ENCODE data around the gene POLG2.
A peak's percentile ranks its signal among the peaks of the same experiment; 100 is the strongest.

POLG2 gene

DNA sequence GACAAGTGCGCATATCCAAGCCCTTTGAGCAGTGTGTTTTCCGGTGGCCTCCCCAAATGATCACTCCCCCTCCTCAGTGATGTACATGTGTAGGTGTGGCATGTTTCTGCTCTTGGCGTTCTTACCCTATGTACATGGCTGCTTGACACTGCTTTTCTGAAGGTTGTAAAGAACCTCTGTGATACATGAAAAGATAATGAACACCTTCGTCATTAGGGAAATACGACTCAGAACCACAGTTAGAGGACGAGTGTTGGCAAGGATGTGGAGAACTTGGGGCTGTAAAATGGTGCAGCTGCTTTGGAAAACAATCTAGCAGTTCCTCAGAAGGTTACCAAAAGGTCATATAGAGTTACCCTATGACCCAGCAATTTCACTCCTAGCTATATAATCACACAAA lies 38.5 kb upstream of the POLG2 start:
- DNase-seq (ENCODE audit: low read depth): no peak
- TF ChIP-seq CTCF (IDR thresholded peaks at IDR 0.05; ENCODE audit: control insufficient read depth, insufficient read depth, low read depth, low read length, missing control alignments): no peak
- H3K4me3 ChIP-seq (ENCODE audit: control insufficient read depth, low read depth, low read length): no peak overlapping the region

GRCh38 chr17:64534187-64534586 lies 37.3 kb upstream of the POLG2 start:
- no peak overlapping the region for H3K4me3 ChIP-seq (ENCODE audit: control insufficient read depth, low read depth, low read length)
- no peak for DNase-seq (ENCODE audit: low read depth)
- TF ChIP-seq CTCF (IDR thresholded peaks at IDR 0.05; ENCODE audit: control insufficient read depth, insufficient read depth, low read depth, low read length, missing control alignments): peak; percentile 21

- H3K4me3 ChIP-seq (ENCODE audit: control insufficient read depth, low read depth, low read length): no peak overlapping the region
- TF ChIP-seq CTCF (IDR thresholded peaks at IDR 0.05; ENCODE audit: control insufficient read depth, insufficient read depth, low read depth, low read length, missing control alignments): no peak
- DNase-seq (ENCODE audit: low read depth): no peak
These were observed 36.9 kb upstream of the POLG2 start for GRCh38 chr17:64533784-64534183.

DNA sequence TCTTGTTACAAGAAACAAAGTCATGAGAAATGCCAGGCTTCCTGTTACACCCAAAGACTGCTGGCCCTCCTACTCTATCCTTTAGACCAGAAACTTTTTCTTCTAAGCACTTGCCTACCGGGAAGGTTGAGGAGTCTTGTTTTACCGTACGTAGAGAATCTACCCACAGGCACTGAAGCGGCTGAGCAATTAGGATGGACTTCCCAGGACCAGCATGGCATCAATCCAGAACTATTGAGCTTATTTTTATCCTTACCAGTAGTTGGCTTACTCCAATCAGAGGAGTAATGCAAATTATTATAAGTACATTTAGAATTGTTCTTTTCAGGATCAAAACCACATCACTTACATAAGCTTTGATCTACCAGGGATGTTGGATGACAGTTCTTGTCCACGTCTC lies 35.6 kb upstream of the POLG2 start:
- DNase-seq (ENCODE audit: low read depth): no peak
- H3K4me3 ChIP-seq (ENCODE audit: control insufficient read depth, low read depth, low read length): no peak overlapping the region
- no peak for TF ChIP-seq CTCF (IDR thresholded peaks at IDR 0.05; ENCODE audit: control insufficient read depth, insufficient read depth, low read depth, low read length, missing control alignments)

- no peak for TF ChIP-seq CTCF (IDR thresholded peaks at IDR 0.05; ENCODE audit: control insufficient read depth, insufficient read depth, low read depth, low read length, missing control alignments)
- peak; percentile 56 for DNase-seq (ENCODE audit: low read depth)
- no peak overlapping the region for H3K4me3 ChIP-seq (ENCODE audit: control insufficient read depth, low read depth, low read length)
These were observed 35.1 kb upstream of the POLG2 start for GRCh38 chr17:64531955-64532371.

GRCh38 chr17:64529221-64529620 lies 32.4 kb upstream of the POLG2 start:
- no peak overlapping the region for H3K4me3 ChIP-seq (ENCODE audit: control insufficient read depth, low read depth, low read length)
- TF ChIP-seq CTCF (IDR thresholded peaks at IDR 0.05; ENCODE audit: control insufficient read depth, insufficient read depth, low read depth, low read length, missing control alignments): no peak
- no peak for DNase-seq (ENCODE audit: low read depth)

DNA sequence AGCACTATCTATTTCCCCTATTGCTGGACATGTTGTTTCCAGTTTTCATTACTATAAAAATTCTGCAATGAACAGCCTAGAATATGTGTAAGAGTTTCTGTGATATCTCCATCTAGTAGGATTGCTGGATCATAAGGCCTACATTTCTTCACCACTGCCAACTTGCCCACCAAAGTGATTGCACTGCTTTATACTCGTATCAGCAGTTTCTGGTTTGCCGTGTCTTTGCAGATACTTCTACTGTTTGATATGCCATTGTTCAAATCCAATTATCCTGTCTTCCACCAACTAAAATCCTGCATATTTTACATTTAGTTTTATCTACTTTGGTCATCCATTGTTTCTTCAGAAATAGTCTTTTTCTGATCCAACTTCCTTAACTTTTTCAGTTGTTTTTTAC lies 31.1 kb upstream of the POLG2 start:
- DNase-seq (ENCODE audit: low read depth): no peak
- H3K4me3 ChIP-seq (ENCODE audit: control insufficient read depth, low read depth, low read length): no peak overlapping the region
- no peak for TF ChIP-seq CTCF (IDR thresholded peaks at IDR 0.05; ENCODE audit: control insufficient read depth, insufficient read depth, low read depth, low read length, missing control alignments)
